Stimulated activated CD8-positive, alpha-beta memory T cell treated with anti-CD3 and anti-CD28 coated beads, Interleukin-4, amount 100 ng/mL, for 48 hours (primary cell): ENCODE measurements around the gene FBN1.

ENCODE experiments used
- DNase-seq: peaks from one replicate; pipeline ENCODE4 v3.0.0-alpha.2; 2020

FBN1 gene

DNA sequence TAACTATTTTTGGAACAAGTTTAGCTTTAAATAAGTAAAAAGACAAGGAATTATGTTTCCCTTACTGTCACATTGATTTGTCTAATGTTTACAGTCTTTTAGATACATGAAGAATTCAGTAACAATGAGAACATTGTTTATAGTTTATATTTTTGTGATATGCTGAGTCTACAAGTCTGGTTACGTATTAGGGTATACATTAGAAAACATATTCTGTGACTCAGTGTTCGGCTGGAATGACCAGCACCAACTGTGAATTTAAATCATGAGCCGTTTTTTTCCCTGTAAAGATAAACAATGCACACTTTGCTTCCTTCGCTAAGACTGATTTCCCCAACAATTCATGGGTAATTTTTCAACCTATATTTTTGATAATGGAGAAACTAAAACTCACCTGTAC lies 182.8 kb downstream of the FBN1 start:
- DNase-seq = no peak

DNA sequence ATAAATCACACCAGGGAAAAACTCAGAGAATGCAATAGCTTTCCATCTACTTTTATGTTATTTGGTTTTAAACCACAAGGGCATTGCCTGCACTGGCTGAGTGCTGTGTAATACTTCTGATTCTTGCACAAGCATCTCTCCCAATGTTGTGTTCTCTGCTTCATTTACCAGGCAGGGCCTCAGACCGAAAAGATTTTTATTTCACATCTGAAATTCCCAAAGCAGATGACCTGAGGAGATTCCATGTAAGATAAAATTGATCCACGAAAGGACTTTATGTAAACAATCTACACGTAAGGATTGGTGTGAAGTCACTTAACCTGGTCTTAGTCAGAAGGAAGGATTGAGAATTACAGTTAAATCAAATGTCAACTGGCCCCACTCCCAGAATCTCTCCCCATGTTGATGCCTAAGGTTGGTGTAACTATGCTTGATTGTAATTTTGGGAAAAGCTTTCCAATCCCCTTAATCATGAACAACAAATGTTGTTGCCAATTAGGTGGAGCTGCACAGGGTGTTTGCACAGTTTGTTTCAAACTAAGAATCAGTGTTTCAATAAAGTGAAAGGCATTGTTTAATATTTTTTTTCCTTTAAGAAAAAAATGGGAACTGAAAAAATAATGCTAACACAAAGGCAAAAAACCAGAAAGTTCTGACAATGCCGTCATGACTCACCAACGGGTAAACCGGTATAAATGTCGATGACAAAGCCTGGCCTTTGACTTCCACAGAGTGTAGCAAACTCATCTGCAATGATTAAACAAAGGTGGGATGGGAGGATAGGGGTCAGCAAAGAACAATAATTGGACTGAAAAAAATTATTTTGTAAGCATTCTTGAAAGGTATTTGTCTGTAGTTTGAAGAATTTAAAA lies 185.7 kb downstream of the FBN1 start:
- DNase-seq = no peak

DNA sequence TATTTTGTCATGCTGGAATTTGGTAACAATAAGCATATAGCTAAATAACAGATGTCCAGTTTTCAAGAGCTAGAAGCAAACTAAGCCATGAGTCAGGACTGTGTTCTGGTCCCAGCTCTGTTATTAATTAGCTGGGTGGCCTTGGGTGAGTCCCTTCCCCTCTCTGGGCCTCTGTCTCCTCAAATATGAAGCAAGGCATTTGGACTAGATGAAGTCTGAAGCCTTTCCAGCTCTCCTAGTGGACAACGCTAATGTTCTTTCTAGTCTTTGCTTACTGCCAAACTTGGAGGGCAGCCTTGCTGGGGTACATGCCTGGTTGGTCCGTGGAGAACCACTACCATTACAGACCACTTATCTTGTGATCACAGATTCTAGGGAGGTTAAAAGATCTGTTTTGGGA lies 186.6 kb downstream of the FBN1 start:
- no peak for DNase-seq

DNA sequence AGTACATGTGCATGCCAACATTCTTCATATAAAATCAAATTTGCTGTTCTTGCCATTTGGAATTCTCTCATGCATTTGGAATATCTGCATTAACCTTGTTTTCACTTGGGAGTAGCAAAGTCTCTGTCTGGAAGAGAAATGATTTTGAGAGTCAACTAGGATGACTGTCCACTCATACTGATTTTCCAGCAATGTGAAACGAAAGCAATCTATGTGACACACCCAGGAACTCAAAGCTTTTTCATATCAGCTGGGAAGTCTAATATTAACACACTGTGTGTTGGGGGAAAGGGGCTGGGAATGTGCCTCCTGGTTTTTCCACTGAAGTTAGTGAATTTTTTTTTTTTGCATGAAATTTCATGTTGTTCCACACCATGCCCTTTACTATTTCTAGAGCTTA lies 189.4 kb downstream of the FBN1 start:
- no peak for DNase-seq

DNA sequence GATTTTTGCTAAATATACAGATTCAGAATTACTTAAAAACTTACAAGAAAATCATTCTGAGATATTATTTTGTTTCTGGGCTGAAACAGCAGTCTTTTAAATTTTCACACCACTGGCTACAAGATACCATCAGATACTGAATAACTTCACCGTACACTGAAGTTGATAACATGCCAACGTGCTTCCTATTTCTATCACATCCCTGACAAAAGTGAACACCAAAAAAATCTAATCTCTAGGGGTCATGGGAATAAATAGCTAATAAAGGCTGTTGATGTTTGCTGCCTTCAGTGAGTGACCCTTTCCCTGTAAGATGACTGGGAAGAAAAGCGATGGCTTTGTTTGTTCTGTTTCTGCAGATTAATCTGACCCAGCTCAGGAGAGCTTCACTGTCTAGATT lies 193.8 kb downstream of the FBN1 start:
- no peak for DNase-seq

DNA sequence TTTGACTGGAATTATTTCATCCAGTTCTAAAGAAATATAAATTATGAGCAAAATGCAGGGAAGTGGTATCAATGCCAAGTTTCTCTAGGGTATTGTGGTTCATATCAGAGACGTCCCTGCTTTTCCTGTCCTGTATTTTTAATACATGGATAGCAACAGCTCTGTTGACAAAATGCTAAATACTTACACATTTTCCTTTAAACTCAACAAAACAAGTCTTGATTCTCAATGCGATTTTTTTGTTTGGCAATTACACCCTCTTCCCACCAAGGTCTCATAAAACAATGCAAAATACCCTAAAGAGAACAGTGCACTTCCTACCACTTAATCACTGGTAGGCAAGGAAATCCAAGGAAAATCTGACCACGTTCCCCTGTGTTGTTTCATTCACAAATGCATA lies 194.3 kb downstream of the FBN1 start:
- DNase-seq = no peak

DNA sequence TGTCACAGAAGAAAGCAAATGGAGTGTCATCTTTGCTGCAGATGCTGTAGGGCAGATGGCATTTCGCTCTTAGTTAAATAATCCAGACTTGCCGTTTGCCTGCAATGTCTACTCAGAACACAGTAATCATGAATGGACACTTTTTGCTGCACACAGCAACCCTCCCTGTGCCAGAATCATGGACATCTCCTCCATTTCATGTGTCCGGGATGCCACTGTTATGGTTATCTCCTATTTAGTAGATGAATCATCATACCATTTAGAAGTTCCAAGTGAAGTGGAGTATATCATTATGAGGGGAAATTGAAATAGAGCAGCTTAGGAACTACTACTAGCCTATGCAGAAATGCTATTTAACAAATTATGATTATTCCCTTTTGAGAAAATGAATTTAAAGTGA lies 195.8 kb downstream of the FBN1 start:
- DNase-seq = no peak

DNA sequence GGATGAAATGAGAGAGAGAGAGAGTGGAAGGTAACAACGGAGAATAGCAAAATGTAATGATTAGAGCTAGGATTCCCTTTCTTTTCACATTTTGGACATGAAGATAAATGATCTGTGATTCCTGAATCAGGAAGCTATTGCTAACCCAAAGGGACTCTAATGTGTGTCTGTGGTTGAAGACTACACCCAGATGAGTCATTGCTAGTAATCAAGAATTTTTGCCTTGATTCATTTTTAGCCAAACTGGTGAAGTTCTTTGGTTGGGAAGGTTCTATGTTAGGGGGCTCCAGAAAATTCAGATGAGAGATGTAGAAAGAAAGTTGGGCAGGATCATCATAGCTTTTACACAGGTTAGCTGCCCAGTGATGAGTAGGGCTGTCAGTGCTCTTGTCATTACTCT lies 197.9 kb downstream of the FBN1 start:
- no peak for DNase-seq

DNA sequence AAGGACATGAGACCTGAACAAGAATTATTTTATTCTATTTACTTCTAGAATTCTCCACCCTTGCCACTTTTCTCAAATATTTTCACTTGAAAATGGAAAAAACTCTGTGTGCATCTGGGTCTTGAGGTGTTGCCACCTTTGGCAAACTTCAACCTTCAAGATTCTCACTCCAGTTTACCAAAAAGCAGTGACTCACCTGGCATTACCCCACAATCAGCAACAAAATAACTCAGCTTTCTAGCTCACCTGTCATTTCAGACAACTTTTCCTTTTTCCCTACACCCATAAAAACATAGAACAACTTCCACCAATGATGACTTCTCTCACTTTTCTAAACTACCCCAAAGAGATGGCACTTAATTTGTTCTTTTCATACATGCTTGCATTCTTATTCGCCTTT lies 198.5 kb downstream of the FBN1 start:
- no peak for DNase-seq

DNA sequence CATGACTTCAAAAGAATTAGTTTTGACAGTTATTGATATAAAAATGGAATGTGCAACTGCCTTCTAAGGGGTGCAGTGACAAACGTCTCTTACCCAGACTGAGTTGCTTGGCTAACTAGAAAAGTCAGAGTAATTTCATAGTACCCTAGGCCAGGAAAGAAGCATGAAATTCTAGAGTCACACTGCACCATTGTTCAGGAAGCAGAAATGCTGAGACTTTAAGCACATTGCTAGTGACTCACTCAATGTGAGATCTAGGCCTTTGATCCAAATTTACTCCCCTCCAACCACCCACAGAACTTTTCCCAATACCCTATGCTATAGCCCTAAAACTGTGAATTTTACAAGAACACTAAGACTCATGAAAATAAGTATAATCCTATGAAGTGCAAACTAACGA lies 203.5 kb downstream of the FBN1 start:
- DNase-seq = no peak

DNA sequence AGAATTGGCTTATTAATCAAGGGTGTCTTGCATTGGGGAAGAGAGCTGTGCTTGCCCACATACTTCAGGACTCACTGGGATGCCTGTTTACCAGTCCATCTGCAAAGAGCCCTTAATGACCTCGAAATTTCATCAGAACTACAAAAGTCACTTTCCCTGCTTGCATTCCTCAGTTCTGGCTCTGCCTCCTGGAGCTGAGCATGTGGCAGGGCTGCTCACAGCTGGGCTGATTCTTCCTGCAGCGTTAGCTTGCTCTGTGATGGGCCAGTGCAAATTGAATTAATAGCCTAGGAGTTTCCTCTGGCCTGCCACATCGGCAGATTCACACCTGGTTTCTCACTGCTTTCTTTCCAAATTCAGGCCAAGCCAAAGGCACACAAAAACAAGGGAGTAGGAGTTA lies 205.4 kb downstream of the FBN1 start:
- DNase-seq = no peak

DNA sequence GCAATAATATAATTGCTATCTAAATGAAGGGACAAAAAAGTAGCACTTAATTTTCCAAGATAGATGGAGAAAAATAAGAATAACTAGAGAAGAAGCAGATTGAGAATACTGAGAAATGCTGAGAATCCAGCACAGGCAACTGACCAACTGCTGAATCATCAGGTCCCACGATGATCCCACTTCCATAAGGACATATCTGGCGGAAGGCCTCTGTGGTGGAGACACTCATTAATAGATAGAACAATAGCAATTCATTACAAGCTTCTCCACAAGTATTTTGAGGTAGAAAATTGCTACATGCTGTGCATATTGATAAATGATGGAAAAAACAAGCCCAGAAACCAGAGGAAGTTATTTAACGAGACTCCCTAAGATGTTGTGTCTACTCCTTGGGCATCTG lies 208.3 kb downstream of the FBN1 start:
- no peak for DNase-seq

DNA sequence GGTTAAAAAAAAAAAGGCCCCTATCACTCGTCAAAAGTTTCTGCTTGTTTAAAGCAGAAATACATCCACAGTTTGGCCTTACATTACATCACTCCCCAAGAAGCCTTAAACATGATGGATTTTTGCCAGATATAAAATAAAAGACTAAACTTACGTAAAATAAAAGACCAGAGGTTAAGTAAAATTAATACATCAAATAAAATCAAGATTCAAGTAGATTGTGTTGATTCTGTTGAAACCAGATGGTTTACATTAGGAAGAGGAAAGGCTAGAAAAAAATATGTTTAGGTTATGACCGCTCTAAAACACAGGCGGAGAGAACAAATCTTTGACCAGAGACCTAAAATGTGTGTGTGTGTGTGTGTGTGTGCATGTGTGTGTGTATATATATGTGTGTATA lies 210.2 kb downstream of the FBN1 start:
- no peak for DNase-seq

DNA sequence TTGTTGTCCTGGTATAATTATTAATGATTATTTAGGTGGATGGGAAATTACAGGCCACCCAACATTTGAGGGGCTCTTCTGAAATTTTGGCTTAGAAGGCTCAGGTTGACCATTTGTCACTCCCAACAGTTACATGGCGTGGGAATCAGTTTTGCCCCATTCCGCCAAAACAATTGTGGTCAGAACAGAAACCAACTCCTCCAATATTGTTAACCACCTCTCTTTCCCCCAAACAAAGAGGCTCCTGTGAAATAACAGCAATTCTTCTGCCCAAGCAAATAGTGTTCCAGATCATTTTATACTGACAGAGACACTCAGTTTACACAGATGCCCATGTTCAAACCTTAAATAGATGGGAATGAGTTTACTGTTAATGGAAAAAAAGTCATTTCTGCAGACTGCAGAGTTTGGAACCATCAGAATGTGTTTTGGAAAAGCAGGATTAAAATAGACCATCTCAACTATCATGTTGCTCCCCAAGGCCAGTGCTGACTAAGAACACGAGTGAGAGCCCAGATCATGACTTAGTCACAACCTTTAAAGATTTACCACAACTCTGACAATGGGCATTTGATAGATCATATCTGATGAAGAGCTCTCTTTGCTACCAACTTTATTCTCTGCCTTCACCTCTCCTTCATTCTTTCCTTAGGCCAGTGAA lies 212.2 kb downstream of the FBN1 start:
- DNase-seq = no peak

DNA sequence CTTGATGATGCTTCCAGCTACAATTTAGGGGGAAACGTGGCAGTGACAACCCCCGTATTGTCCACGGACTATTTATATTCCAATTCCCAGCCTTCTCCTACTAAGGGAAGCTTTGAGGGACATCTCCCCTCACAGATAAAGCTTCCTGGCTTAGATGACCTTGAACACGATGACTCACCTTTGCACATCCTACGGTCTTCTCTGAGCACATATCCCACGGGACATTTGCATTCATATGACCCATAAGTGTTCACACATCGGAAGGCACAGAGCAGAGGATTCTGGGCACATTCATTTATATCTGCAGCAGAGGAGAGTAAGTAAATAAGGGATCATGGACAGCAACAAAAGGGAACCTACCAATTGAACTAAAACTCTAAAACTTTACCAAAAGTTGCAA lies 212.8 kb downstream of the FBN1 start:
- no peak for DNase-seq

DNA sequence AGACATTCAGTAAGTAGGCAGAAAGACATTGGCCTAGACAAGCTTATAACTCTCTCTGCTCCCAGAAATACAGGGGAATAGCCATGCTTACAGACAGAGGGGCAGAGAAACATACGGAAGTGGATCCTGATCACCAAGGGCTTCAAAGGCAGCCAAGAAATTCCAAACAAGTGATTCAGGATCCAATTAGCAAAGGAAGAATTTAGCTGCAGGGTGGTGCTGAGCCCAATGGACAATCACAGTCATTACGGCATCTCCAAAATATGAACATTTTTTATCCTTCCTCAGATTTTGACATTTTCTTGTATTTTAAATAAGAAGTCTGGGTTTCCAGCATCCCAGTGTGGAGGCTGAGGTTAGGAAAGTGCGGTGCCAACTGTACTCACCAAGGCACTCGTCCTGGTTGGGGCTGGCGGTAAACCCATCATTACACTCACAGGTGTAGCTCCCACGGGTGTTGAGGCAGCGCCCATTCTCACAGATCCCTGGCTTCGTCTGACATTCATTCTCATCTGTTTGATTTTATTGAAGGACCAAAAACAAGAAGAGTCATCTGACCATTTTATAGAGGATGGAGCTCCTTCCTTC lies 217.5 kb downstream of the FBN1 start:
- DNase-seq = no peak

DNA sequence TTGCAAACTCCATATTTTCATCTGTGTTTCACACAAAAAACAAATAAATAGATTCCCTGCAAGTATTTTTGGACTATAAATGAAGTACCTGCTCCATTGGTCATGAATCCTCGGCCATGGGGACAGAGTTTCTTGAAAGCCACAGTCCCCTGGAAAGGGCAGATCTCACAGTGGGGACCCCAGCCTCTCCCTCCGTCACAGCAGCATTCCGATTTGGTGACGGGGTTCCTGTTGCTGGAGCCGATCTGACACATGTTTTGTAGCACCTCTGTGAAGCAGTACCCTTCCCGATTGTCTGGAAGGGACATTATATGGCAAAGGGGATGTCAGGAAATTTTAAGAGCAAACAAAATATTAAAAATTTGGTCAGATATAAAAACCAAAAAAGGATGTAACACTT lies 218.0 kb downstream of the FBN1 start:
- DNase-seq = no peak

DNA sequence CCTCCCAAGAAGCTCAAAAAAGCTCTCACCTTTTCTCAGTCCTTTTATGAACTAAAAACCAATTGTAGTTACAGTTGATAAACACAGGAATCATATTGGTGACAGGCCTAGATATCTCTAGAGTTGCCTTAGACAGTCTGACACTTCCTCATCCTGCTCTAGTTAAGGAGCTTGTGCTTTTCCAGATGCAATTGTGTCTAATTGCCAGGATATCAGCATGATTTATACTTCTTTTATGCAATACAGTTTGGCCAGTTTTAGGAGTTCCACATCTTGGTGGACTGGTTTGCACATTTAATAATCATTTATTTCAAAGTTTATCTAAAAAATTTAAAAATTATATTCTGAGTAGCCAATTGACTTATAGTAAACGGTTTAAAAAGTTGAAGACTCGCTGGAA lies 218.6 kb downstream of the FBN1 start:
- DNase-seq = no peak

DNA sequence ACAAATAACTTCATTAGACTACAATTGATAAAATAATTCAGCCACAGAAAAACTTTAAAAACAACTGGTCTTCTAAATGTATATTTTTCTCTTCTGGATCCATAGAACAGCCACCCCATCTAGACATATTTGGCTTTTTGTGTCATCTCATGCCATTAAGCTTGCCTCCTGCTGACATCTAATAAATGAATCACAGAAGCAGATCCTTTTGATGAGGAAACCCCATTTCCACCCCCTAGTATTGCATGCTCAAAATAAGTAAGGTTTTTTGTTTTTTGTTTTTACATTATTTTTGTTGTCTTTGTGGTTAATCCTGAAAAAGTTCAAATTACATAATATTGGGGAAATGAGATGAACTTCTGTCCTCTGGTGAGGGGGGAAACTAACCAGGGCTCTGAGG lies 219.5 kb downstream of the FBN1 start:
- DNase-seq = no peak

DNA sequence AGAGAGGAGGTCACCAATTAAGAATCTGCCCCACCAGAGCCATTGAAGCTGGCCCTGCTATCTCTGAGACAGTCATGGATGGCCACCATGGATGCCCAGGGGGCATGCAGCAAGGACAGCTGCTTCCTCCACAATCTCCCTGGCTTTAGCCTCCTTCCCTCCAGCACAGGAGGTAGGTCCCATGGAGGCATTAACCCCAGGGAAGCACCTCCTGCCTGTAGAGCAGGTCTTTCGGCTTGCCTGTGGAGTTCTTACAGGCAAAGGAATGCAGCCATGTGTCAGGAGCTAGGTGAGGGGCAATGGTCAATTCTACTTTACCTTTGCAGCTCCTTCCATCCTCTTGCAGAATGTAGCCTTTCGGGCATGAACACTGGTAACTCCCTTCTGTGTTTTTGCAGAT lies 220.5 kb downstream of the FBN1 start:
- DNase-seq = no peak

DNA sequence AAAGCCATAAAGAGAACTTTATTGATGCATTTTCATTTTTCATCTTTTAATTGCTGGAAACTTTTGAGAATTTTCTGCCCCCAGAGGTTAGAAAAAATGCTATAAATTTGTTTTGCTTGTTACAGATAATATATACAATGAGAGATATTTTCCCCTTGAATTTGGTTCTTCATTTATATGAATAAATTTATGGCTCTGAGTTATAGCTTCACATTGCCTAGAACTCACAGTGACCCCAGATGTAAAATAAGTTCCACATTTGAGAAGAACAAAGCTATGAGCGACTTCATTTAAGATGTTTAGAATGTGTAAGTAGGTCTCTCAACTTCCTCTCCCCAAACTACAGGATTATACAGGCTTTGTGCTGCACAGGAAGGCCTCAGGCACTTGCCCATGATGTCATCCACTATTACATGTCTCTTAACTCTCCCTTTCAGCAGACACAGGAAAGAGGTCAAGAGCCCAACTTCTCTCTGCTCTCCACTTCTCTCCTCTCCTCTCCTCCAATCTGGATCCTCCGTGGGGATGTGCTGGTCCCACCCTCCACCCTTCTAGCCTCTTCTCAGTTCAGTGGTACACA lies 221.5 kb downstream of the FBN1 start:
- no peak for DNase-seq

DNA sequence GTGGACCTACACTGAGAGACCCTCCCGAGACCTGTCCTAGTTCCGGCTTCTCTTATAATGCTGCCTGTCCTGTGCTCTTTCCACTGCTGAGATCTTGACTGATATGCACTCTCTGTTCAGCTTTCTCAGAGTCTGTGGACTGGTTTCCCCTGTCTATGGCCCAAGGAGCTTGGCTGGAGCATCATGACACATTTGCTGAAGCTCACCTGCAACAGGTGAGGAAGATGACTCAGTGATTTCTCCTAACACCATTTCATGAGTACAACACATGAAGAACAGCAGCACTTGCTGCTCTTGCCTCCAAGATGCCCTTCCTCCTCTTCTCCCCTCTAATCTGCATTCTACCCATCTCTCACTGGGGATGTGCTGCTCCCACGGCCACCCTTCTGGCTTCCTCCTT lies 222.2 kb downstream of the FBN1 start:
- no peak for DNase-seq

DNA sequence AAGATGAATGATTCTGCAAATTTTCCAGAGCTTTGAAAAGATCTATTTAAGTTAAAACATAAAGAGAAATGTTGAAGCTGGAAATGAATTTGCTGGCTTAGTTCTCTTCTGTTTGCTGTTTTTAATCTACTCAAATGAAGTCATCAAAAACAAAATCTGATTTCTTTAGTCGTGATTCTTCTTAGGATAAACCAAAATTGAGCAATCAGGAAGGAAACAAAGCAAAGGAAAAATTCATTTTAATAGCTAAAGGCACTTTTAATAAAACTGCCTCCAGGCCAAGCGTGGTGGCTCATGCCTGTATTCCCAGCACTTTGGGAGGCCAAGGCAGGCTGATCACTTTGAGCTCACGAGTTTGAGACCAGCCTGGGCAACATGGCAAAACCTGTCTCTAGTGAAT lies 223.1 kb downstream of the FBN1 start:
- DNase-seq = no peak

DNA sequence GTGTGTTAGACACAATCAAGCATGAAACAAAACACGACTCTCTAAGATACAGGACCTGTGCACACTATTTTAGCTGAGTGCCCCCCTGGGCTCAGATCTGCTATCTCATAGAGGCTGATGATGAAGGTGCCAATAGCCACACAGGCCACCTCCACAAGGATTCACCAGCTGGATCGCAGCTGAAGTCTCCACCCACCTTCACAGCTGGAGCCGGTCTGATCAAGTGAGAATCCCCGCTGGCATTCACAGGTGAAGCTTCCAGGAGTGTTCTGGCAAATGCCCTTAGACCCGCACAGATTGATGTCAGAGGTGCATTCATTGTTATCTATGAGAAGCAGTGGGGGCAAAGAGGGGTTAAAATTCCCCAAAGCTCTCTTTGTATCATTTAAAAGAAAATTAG lies 224.1 kb downstream of the FBN1 start:
- DNase-seq = no peak
